ENCODE results near the gene KHSRP.

The KHSRP gene, protein sequence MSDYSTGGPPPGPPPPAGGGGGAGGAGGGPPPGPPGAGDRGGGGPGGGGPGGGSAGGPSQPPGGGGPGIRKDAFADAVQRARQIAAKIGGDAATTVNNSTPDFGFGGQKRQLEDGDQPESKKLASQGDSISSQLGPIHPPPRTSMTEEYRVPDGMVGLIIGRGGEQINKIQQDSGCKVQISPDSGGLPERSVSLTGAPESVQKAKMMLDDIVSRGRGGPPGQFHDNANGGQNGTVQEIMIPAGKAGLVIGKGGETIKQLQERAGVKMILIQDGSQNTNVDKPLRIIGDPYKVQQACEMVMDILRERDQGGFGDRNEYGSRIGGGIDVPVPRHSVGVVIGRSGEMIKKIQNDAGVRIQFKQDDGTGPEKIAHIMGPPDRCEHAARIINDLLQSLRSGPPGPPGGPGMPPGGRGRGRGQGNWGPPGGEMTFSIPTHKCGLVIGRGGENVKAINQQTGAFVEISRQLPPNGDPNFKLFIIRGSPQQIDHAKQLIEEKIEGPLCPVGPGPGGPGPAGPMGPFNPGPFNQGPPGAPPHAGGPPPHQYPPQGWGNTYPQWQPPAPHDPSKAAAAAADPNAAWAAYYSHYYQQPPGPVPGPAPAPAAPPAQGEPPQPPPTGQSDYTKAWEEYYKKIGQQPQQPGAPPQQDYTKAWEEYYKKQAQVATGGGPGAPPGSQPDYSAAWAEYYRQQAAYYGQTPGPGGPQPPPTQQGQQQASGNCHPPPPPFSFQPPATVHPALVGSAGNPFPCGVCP

DNA sequence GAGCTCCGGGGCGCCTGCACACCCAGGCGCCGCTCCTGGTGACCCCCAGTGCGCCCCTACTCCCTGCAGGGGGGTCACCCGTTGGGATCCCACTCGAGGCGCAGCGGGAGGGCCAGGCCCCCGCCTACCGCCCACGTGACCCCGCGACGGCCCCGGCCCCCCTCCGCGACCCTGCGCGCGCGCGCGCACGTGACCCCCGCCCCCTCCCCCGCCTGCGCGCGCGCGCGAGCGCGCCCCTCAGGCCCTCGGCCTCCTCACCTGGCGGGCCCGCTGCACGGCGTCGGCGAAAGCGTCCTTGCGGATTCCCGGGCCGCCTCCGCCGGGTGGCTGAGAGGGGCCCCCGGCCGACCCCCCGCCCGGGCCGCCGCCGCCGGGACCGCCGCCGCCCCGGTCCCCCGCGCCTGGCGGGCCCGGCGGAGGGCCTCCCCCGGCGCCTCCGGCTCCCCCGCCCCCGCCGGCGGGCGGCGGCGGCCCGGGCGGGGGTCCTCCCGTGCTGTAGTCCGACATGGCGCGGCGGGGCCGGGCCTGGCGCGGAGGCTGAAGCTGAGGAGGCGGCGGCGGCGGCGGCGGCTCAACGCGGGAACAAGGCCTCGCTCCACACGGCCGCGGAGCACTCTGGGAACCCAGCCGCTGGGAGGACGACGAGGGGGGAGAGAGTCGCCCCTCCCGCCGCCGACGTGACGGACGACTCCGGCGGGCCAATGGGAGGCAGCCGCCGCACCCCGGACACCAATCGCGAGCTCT is at the start of gene KHSRP:
Gene KHSRP (minus strand): TSS at position 617 of the 744 bp plus-strand sequence. CDS start 110 bp downstream, at position 507.
- DNase-seq, result peak in 1 of 2 donors; percentile 32

GRCh38 chr19:6473647-6474046 is 49.0 kb upstream of the KHSRP start:
- DNase-seq, result no peak

- no peak for DNase-seq
Observed at GRCh38 chr19:6472713-6473112, 48.1 kb upstream of the KHSRP start.

GRCh38 chr19:6471076-6471475 is 46.5 kb upstream of the KHSRP start:
- no peak for DNase-seq

DNA sequence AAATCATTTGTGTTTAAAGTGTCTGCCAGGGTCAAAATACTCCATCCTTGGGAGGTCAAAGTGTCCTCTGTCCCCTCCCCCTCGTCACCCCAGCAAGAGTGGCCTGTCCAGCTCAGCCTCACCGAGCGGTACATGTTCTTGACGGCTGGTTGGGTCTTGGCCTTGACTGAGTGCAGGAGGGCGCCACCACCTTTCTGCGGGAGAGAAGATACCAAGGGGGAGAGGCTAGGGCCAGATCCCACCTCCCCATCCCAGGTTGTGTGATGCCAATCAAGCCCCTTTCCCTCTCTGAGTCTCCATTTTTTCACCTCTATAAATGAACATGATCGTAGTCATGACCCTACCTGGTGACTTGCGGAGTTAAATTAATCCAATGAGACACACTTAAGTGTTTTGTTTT is 45.6 kb upstream of the KHSRP start:
- no peak for DNase-seq

DNA sequence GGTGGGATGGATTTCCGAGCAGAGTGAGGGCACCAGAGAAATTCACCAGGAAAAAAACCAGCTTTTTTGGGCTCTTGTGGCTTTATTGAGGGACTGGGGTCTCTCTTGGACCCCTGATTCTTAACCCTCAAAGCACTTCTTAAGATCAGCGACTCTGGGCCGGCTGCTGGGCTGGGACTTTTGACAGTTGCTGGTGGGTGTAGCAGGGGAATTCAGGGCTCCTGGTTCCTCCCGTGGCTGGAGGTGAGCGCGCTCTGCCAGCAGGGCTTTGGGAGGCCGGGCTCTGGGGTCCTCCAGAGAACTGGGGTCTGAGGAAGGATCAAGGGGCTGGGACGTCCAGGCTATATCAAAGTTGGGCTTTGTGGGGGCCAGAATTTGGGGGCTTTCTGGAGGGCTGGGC is 42.8 kb upstream of the KHSRP start:
- DNase-seq, result no peak

GRCh38 chr19:6466526-6467248 is 42.1 kb upstream of the KHSRP start:
- no peak for DNase-seq

- no peak for DNase-seq
Observed at GRCh38 chr19:6465663-6466062, 41.1 kb upstream of the KHSRP start.

GRCh38 chr19:6465006-6465405 is 40.4 kb upstream of the KHSRP start:
- no peak for DNase-seq

DNA sequence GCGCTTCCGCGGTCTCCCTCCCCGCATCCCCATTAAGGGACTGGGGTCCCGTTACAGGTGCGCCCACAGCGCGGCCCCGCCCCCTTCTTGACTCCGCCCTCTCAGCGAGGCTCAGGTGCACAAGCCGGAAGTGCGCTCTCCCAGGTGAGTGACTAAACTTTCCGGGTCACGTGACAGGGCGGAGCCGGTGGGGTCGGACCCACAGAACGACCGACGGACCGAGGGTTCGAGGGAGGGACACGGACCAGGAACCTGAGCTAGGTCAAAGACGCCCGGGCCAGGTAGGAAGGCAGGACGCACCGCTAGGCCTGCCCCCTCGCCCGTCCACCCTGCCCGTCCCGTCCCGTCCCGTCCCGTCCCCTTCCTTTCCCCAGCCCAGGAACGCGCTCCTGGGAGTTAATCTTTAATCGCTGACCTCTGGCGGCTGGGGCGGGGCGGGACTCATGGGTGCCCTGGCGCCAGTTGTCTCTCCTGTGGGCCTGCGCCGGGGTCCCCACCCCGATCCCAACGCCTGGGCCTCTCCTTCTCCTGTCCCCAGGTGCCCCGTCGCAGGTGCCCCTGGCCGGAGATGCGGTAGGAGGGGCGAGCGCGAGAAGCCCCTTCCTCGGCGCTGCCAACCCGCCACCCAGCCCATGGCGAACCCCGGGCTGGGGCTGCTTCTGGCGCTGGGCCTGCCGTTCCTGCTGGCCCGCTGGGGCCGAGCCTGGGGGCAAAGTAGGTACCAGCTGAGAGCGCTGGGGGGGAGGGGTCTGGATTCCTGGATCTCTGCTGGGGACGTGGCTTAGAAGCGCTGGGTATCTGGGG is 39.7 kb upstream of the KHSRP start, which contains the start of gene CRB3:
Gene CRB3 (plus strand): TSS at position 202 of the 804 bp plus-strand sequence. CDS start 431 bp downstream, at position 633.
- peak in 1 of 2 donors; percentile 11 for DNase-seq

DNA sequence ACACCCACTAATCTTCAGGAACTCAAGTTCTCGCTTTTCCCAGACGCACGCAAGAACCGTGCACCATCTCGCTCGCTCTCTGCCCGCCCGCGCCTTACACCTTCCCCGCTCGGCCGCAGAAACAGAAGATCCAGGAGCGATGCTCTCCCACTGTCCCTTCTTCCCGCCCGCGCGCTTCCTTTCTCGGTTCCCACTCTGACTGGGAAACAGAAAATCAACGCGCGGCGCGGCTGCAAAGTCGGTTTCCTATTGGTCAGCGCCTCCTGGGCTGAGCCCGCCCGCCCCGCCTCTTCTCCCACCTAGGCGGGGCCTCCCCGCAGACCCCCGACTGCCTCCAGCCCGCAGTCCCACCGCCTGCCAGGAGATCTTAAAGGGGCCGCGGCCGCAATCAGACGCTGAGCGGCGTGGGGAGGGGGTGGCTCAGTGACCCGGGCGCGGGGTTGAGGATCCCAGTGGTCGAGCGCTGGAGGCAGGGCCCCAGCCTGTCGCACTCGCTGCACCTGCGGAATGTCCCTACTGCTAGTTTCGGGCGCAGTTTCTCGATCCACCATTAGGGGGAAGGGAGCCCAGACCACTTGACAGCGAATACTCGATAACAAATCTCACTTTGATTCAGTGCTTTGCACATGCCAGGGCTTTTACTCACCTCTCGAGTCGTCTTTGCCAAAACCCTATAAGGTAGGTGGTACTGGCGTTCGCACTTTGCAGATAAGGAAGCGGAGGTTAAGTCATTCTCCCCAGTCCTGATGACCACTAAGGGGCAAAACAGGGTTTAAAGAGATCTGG is 35.7 kb upstream of the KHSRP start:
- DNase-seq, result peak; percentile 94 to 97

- DNase-seq, result peak; percentile 53 to 59
Observed at GRCh38 chr19:6459262-6460098, 34.9 kb upstream of the KHSRP start, which contains the start of gene SLC25A23. SLC25A23 (minus strand) TSS chr19:6459792; CDS start chr19:6459628, 164 bp downstream.

GRCh38 chr19:6458695-6459261 is 34.2 kb upstream of the KHSRP start:
- DNase-seq, result no peak

DNA sequence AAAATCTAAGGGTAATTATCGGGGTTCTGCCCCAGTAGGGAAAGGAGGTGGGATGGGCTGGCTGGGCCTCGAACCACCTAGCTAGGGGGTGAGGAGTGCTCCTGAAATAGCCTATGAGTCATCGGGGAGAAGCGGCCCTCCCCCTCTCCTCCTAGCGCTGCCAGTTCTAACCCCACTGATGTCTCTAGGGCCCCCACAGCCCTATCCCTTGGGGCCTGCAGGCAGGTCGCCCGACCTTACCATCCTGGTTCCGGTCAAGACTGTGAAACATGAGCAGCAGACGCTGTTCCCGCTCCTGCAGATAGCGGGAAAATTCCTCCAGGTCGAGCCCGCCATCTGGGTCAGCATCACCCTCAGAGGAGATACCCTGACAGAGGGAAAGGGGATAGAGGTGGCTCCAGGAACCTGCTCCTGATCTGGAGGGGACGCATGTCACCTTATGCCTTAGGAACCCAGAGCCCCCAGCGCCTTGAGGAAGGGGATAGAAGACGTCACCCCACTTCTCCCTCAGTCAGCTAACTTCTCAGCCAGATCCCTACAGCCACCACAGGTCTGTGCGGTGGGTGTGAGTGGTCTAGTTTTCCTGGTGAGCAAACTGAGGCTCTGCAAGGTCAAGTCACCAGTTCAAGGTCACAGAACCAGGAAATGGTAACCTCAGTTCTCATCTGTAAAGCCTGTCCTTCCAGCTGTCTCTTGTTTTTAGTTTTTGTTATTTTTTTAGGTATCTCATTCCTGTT is 33.5 kb upstream of the KHSRP start:
- DNase-seq, result no peak

- no peak for DNase-seq
Observed at GRCh38 chr19:6455924-6456323, 31.3 kb upstream of the KHSRP start.

GRCh38 chr19:6453951-6454565 is 29.4 kb upstream of the KHSRP start:
- no peak for DNase-seq

- DNase-seq, result no peak
Observed at GRCh38 chr19:6452899-6453298, 28.3 kb upstream of the KHSRP start.

DNA sequence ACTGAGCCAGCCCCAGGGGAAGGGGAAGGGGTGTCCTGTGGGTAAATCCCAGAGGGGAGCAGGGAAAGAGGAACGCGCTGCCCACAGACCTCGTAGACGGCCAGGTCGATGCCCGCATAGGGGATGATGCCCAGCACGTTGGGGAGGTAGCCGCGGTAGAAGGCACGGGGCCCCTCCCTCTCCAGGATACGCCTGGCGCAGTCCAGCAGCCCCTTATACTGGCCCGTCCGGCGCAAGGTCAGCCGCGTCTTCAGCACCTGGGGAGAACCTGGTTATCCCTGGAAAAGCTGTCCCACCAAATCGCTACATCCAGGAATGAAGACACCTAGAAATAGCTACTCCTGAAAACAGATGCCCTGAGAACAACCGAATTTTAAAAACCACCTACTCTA is 27.6 kb upstream of the KHSRP start:
- no peak for DNase-seq
